Measurements from ENCODE around the gene EAF1. TPM values are rescaled to one million over a fixed set of nuclear protein-coding genes. Genes with fewer than 3 reads are reported as not detected.
A peak's percentile ranks its signal among the peaks of the same experiment; 100 is the strongest.

The EAF1 gene
- total RNA-seq, 1 donor from 2014 or later = 25.6 TPM

DNA sequence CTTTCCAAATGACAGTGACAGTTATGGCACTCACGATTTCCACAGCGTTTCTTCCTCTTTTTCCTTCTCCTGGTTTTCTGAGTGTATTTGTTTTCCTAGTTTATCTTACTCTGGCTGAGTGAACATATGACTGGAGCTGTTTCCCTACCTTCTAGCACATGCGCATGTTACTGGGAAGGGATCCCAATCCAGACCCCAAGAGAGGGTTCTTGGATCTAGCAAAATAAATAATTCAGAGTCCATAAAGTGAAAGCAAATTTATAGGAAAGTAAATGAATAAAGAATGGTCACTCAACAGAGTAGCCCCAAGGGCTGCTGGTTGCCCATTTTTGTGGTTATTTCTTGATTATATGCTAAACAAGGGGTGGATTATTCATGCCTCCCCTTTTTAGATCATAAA, 23.9 kb upstream of the EAF1 start:
- H3K4me1 ChIP-seq = peaks cover 6% of the 10 kb centered on the region
- H3K9me3 ChIP-seq = no peaks in the 10 kb centered on the region
- intact Hi-C loops (cut with DNase I) = no loop called here
- no peaks in the 10 kb centered on the region for H3K36me3 ChIP-seq
- no peaks in the 10 kb centered on the region for H3K27me3 ChIP-seq (ENCODE audit: low read depth)
- H3K27ac ChIP-seq = no peak overlapping the region
- TF ChIP-seq, protein P1, sequence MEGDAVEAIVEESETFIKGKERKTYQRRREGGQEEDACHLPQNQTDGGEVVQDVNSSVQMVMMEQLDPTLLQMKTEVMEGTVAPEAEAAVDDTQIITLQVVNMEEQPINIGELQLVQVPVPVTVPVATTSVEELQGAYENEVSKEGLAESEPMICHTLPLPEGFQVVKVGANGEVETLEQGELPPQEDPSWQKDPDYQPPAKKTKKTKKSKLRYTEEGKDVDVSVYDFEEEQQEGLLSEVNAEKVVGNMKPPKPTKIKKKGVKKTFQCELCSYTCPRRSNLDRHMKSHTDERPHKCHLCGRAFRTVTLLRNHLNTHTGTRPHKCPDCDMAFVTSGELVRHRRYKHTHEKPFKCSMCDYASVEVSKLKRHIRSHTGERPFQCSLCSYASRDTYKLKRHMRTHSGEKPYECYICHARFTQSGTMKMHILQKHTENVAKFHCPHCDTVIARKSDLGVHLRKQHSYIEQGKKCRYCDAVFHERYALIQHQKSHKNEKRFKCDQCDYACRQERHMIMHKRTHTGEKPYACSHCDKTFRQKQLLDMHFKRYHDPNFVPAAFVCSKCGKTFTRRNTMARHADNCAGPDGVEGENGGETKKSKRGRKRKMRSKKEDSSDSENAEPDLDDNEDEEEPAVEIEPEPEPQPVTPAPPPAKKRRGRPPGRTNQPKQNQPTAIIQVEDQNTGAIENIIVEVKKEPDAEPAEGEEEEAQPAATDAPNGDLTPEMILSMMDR (IDR thresholded peaks at IDR 0.05) = no peak
- DNase-seq (no peak), ATAC-seq (no peak)
- H3K4me3 ChIP-seq = no peak overlapping the region

DNA sequence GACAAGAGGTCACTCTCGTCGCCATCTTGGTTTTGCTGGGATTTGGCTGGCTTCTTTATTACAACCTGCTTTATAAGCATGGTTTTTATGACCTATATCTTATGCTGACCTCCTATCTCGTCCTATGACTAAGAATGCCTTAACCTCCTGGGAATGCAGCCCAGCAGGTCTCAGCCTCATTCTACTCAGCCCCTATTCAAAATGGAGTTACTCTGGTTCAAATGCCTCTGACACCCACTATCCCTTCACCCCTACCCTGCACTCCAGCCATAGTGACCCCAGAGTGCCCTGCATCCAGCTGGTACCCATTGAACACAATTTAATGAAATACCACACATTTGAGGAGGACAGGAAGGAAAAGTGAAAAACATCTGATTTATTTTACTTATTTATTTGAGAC, 23.4 kb upstream of the EAF1 start:
- H3K9me3 ChIP-seq = no peaks in the 10 kb centered on the region
- no peak overlapping the region for H3K4me3 ChIP-seq
- TF ChIP-seq, protein P1 (IDR thresholded peaks at IDR 0.05) = no peak
- no peaks in the 10 kb centered on the region for H3K27me3 ChIP-seq (ENCODE audit: low read depth)
- ATAC-seq = no peak
- H3K36me3 ChIP-seq = peaks cover 2% of the 10 kb centered on the region
- H3K4me1 ChIP-seq = peaks cover 10% of the 10 kb centered on the region
- no peak overlapping the region for H3K27ac ChIP-seq
- intact Hi-C loops (cut with DNase I) = no loop called here
- no peak for DNase-seq

GRCh38 chr3:15404767-15405166, 22.6 kb upstream of the EAF1 start:
- Histone ChIP-seq H3K4me1 (peaks cover 18% of the 10 kb centered on the region), H3K27me3 (ENCODE audit: low read depth) (no peaks in the 10 kb centered on the region), H3K36me3 (peaks cover 10% of the 10 kb centered on the region), H3K9me3 (no peaks in the 10 kb centered on the region), H3K27ac (no peak overlapping the region), H3K4me3 (no peak overlapping the region)
- DNase-seq (no peak), ATAC-seq (no peak)
- TF ChIP-seq, protein P1 (IDR thresholded peaks at IDR 0.05) = no peak
- intact Hi-C loops (cut with DNase I) = no loop called here

GRCh38 chr3:15405448-15406050, 21.8 kb upstream of the EAF1 start:
- no peak overlapping the region for H3K4me3 ChIP-seq
- peaks cover 18% of the 10 kb centered on the region for H3K36me3 ChIP-seq
- no peak overlapping the region for H3K27ac ChIP-seq
- ATAC-seq = peak; percentile 59 to 73
- H3K9me3 ChIP-seq = no peaks in the 10 kb centered on the region
- peaks cover 18% of the 10 kb centered on the region for H3K4me1 ChIP-seq
- H3K27me3 ChIP-seq (ENCODE audit: low read depth) = no peaks in the 10 kb centered on the region
- TF ChIP-seq, protein P1 (IDR thresholded peaks at IDR 0.05) = peak; percentile 66
- DNase-seq = no peak
- intact Hi-C loops (cut with DNase I) = no loop called here

GRCh38 chr3:15409239-15409638, 18.2 kb upstream of the EAF1 start:
- Histone ChIP-seq H3K27ac (no peak overlapping the region), H3K4me1 (peaks cover 18% of the 10 kb centered on the region), H3K36me3 (peaks cover 53% of the 10 kb centered on the region), H3K9me3 (no peaks in the 10 kb centered on the region), H3K4me3 (no peak overlapping the region), H3K27me3 (ENCODE audit: low read depth) (no peaks in the 10 kb centered on the region)
- TF ChIP-seq, protein P1 (IDR thresholded peaks at IDR 0.05) = no peak
- ATAC-seq (peak; percentile 20 to 41), DNase-seq (no peak)
- intact Hi-C loops (cut with DNase I) = no loop called here
